Epithelial cell of prostate (primary cell): Measurements from ENCODE around the gene PPP1R13B.
"Not testable (repeated sequence)": the region's sequence is repeated elsewhere in the genome, so short reads cannot be mapped to it uniquely, and the experiment has no call there.

Experiments used
- DNase-seq: peaks from one replicate; pipeline ENCODE4 v3.0.0-alpha.2; 2011; ENCODE audit warnings: low read depth, low spot score
- H3K27ac ChIP-seq: fragments of 450-650 bp; 2 replicates; pipeline ENCODE4 v1.5.1; 2017; ENCODE audit warnings: mild to moderate bottlenecking

The PPP1R13B gene

DNA sequence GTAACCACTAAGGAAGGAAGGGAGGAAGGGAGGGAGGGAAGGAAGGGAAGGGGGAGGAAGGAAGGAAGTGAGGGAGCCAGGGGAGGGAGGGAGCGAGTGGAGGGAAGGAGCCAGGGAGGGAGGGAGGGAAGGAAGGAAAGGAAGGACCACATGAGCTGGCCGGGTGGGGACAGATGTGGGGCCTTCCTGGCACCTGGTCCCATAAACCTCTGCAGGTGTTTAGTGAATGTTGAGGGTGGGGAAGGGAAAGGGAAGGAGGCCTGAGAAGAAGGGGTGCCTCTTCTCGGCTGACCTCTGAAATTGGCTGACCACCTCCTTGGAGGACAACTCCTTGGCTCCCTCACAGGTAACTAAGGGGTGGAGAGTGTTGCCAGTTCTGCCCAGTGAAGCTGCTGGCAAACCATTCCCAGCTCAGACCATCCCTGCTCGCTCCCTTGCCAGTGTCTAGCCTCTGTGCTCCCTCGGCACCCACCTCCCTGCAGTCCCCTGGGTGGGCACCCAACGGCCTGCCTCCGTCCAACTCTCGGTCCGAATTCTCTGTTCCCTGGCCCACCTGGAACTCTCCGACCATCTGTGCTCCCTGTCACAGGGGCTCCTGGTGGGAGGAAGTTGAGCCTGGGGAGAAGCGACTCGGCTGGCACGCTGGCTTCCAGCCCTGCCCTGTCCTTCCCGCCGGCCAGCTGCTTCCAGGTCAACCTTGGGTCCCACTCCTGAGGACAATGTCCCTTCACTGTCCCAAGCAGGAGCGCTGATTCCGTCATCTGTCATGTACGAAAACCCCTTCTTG, 12.2 kb upstream of the PPP1R13B start:
- DNase-seq: no peak
- H3K27ac ChIP-seq: no peak overlapping the region

DNA sequence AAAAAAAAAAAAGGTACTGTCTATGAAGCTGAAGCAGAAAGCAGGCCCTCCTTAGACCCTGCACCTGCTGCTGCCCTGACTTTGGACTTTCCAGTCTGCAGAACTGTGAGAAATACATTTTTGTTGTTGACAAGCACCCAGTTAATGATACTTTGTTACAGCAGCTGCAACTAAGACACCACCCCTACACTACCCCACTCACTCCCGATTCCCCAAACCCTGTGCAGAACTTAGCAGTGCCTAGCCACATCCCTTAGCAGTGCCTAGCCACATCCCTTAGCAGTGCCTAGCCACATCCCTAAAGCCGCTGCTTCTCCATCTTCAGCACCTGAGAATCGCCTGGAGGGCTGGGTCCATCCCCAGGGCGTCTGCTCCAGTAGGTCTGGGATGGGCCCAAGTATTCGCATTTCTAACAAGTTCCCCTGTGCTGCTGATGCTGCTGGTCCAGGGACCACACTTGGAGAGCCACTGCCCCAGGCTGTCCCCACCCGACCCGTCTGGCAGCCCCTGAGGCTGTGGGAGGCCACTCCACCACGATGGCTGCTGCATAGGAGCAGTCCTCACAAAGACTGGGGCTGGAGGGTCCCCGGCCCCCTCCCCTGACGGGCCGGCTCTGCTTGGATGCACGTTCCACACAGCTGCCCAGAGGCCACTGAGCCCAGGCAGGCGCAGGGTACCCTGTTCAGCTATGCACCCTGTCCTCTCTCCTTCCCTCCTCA, 10.8 kb upstream of the PPP1R13B start:
- no peak for DNase-seq
- no peak overlapping the region for H3K27ac ChIP-seq

GRCh38 chr14:103857256-103857655, 9.9 kb upstream of the PPP1R13B start:
- DNase-seq: no peak
- no peak overlapping the region for H3K27ac ChIP-seq

DNA sequence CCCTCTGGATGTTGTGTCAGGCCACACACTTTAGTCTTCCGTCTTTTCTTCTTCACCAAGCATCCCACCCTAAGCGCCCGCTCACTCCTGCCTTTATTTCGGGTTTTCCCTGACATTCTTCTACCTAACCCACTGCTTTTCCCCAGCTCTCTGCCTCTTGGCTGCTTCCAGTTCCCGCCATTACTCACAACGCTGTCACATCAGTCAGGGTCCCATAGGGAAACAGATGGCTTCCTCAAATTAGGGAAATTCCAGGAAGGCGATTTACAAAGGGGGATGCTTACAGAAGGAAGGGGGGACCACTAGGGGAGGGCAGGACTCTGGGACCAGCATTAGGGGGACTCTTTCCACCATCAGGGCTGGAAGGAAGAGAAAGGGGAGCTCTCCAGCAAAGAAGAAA, 9.2 kb upstream of the PPP1R13B start:
- no peak overlapping the region for H3K27ac ChIP-seq
- no peak for DNase-seq

DNA sequence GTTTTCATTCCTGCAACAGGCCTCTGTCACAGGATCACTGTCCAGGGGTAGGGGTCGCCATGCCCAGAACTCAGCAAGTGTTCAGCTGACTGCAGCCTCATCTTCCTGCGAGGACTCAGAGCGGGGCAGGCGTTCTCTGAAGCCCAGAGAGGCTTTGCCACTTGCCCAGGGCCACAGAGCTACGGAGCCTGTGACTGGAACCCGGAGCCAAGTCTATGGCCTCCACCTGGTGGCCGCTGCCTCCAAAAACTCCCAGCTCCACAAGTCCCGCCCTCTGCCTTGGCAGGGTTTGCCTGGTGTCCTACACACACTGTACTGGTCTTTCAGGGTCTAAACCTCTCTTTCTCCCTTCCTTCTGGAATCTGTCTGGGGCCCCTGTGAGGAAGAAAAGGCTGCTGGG, 8.7 kb upstream of the PPP1R13B start:
- H3K27ac ChIP-seq: no peak overlapping the region

GRCh38 chr14:103855734-103856095, 8.3 kb upstream of the PPP1R13B start:
- DNase-seq: no peak
- H3K27ac ChIP-seq: no peak overlapping the region

More for the DNA sequence above, 8.7 kb upstream of the PPP1R13B start:
- no peak for DNase-seq

DNA sequence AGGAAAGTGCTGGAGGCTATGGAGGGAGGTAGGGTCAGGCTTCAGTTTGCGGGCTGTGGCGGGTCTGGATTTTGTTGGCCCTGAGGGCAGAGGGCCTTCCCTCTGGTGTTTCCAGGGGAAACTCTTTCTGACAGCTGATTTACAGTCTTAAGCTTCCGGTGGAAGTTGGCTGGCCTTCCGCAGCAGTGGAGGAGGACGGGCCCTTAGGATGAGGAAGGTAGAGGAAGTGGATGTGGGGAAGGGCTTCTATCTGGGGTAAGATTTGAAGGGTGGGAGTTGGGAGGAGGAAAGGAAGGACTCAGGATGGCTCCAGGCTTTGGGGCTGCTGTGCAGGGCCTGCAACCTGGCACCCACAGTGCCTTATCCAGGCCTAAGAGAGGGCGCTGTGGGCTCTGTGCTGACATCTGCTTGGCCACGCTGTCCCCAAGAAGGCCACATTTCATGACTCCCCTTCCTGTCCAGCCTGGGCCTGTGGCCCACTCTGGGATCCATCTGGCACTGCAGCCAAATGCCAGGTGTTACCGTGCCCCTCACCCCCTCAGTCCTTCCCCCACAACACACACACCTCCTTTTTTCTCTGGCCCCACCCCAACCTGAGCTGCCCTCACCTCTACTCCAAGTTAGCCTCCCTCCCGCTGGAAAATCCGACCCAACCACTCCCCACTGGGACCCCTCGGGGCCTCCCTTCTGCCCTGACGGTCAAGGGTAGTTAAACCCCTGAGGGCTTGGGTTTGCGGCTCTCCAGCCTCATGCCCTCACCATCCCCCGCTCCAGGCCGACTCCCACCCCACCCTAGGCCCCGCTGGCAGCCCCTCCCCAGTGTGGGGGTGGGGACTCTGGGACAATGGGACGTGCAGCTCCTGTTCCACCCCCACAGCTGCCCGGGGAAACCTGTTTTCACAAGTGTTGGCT, 7.7 kb upstream of the PPP1R13B start:
- H3K27ac ChIP-seq: no peak overlapping the region
- DNase-seq: no peak

DNA sequence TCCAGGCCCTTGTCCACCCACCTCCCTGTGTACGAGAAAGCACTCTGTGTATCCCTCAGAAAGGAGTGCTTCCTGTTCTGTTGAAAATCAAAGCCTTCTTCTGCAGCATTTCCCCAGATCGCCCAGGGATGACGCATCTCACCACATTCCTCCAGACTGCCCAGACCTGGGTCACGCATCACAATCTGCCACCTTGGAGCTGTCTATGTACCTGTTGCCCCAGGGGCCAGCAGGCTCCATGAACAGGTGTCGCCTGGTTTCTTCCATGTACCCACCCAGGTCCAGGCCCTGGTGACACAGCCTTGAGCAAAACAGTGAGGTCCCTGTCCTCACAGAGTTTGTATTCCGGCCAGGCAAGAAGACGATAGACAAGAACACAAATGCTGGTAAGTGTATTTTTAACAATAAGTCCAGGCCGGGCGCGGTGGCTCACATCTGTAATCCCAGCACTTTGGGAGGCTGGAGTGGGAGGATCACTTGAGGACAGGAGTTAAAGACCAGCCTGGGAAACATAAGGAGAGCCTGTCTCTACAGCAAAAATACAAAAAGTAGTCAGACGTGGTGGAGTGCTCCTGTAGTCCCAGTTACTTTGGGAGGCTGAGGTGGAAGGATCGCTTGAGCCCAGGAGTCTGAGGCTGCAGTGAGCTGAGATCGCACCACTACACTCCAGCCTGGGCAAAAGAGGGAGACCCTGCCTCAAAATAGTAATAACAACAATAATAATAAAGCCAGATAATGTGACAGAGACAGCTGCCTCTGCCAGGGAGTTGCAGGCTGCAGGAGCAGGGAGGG, 6.8 kb upstream of the PPP1R13B start:
- no peak for DNase-seq
- no peak overlapping the region for H3K27ac ChIP-seq

- DNase-seq: no peak
- no peak overlapping the region for H3K27ac ChIP-seq
Measured at GRCh38 chr14:103849151-103849886, 1.9 kb upstream of the PPP1R13B start.

DNA sequence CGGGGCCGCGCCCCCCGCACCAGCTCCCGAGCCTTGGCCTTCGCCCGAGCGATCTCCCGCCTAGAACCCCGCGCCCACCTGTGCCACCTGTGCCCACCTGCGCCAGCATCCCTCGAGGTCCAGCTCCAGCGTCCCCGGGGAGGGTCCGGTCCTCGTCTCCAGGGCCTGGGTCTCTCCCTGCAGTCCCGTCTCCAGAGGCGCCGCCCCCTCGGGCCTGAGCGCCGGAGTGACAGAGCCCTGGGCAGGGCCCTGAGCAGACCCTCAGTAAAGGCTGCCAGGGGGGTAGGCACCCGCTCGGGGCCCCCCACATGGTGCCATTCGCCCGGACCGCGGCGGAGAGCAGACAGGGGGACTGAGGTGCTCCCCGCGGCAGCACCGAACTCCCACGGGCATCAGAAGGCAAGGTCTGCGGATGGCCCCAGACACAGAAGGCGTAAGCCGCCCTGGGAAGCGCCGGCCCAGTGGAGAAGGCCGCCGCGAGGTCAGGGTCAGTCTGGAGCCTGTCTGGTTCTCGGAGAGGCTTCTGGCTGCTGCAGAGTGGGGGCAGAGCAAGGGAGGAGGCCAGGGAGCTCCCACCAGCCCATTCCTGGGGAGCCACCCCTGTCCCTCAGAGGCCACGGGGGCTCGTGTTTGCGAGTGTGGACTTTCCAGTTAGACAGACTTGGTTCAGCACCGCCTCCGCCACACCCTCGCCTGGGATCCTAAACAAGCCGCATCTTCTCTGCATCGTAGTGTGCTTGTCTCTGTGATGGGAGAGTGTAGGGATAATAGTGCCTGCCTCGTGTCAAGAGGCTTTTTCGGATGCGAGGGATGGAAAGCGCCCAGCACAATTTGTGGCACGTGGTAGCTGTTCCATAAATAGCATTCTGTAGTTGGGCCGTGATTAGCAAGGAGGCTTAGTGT, 1.1 kb upstream of the PPP1R13B start:
- no peak overlapping the region for H3K27ac ChIP-seq

DNA sequence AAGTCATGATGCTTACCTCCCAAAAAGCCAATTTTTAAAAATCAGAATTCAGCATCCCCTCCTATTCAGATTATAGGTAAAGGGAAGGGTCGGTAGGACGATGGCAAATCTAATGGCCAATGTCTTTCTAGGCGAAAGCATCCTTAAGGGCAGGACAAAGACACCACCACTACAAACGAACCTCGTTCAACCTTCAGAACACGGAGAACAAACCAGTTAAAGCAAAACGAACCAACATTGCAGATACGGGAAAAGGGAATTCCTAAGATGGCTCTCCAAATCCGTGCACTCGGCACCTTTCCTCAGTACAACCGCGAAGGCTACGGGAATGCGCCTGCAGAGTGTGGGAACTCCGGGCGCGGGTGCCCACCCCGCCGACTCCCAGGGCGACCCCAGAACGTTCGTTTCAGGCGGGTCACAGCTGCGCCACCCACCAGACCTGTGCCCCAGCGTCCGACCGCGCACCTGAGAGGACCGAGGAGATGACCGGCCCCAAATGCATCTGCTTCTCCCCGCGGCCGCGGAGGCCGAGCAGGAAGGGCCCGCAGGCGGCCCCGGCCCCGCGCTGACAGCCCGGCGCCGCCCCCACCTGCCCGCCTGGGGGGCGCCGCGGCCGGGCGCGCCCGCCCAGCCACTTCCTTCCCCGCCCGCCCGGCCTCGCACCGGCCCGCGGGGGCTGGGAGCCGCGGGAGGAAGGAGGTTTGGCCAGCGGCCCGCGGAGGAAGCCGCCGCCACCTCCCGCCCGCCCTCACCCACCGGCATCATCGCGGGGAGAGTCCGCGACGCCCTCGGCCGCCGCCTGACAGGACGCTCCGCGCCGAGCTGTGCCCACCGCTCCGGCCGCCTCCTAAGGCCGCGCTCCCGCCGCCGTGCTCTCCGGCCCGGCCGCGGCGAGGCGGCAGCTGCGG, 578 bp downstream of the PPP1R13B start:
- peak overlapping the region; percentile 68 for H3K27ac ChIP-seq

More for the DNA sequence above, 1.1 kb upstream of the PPP1R13B start:
- no peak for DNase-seq

GRCh38 chr14:103846097-103846496, 1.3 kb downstream of the PPP1R13B start:
- DNase-seq: no peak
- no peak overlapping the region for H3K27ac ChIP-seq

More for the DNA sequence above, 578 bp downstream of the PPP1R13B start:
- DNase-seq: no peak

- DNase-seq: no peak
Measured at GRCh38 chr14:103845327-103845726, 2.0 kb downstream of the PPP1R13B start.

GRCh38 chr14:103841265-103841664, 6.1 kb downstream of the PPP1R13B start:
- DNase-seq, H3K27ac ChIP-seq: not testable (repeated sequence)

More at GRCh38 chr14:103845327-103845726, 2.0 kb downstream of the PPP1R13B start:
- no peak overlapping the region for H3K27ac ChIP-seq

GRCh38 chr14:103840014-103840413, 7.4 kb downstream of the PPP1R13B start:
- no peak for DNase-seq
- no peak overlapping the region for H3K27ac ChIP-seq

- no peak for DNase-seq
- no peak overlapping the region for H3K27ac ChIP-seq
Measured at GRCh38 chr14:103839579-103839978, 7.8 kb downstream of the PPP1R13B start.

DNA sequence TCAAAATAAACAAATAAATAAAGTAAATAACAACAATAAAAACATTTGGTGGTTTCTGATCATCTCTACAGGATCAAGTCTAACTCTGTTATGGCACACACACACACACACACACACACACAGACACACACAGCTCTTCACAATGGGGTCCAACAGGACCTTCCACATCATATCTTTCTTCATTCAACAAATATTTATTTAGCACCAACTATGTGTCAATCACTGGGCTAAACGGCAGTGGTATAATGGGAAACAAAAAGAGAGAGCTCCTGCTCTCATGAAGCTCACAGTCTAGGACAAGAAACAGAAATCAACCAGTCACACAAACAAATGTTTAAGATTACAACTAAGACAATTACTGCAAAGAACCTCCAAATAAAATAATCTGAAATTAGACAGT, 9.3 kb downstream of the PPP1R13B start:
- DNase-seq: no peak
- no peak overlapping the region for H3K27ac ChIP-seq
